ENCODE measurements around the gene APC.
A peak's percentile ranks its signal among the peaks of the same experiment; 100 is the strongest.
"Not testable (repeated sequence)": the region's sequence is repeated elsewhere in the genome, so short reads cannot be mapped to it uniquely, and the experiment has no call there.

APC gene

GRCh38 chr5:112857866-112858265 is 120.2 kb downstream of the APC start:
- no peak for DNase-seq (ENCODE audit: low read depth in 2 of 2)

GRCh38 chr5:112860571-112860928 is 122.9 kb downstream of the APC start:
- not testable (repeated sequence) for DNase-seq (ENCODE audit: low read depth in 2 of 2)

GRCh38 chr5:112860929-112861637 is 123.4 kb downstream of the APC start, which contains the start of gene SRP19:
Gene SRP19 (plus strand): TSS chr5:112861287. CDS start chr5:112861377, 90 bp downstream.
- DNase-seq (ENCODE audit: low read depth in 2 of 2) = peak; percentile 78 to 80

GRCh38 chr5:112861638-112861985 is 123.9 kb downstream of the APC start:
- no peak for DNase-seq (ENCODE audit: low read depth in 2 of 2)

- no peak for DNase-seq (ENCODE audit: low read depth in 2 of 2)
These were observed 124.4 kb downstream of the APC start for GRCh38 chr5:112862085-112862484.

GRCh38 chr5:112863549-112863948 is 125.9 kb downstream of the APC start:
- DNase-seq (ENCODE audit: low read depth in 2 of 2) = no peak

- DNase-seq (ENCODE audit: low read depth in 2 of 2) = no peak
These were observed 127.4 kb downstream of the APC start for GRCh38 chr5:112865128-112865527.

GRCh38 chr5:112866739-112867138 is 129.1 kb downstream of the APC start:
- DNase-seq (ENCODE audit: low read depth in 2 of 2) = no peak

GRCh38 chr5:112867411-112867810 is 129.7 kb downstream of the APC start:
- DNase-seq (ENCODE audit: low read depth in 2 of 2) = no peak

GRCh38 chr5:112869948-112870347 is 132.3 kb downstream of the APC start:
- no peak for DNase-seq (ENCODE audit: low read depth in 2 of 2)

GRCh38 chr5:112870966-112871365 is 133.3 kb downstream of the APC start:
- no peak for DNase-seq (ENCODE audit: low read depth in 2 of 2)

- no peak for DNase-seq (ENCODE audit: low read depth in 2 of 2)
These were observed 138.7 kb downstream of the APC start for GRCh38 chr5:112876362-112876761.

- no peak for DNase-seq (ENCODE audit: low read depth in 2 of 2)
These were observed 140.4 kb downstream of the APC start for GRCh38 chr5:112878101-112878500.

- DNase-seq (ENCODE audit: low read depth in 2 of 2) = peak in 1 of 2 donors; percentile 39
These were observed 141.1 kb downstream of the APC start for GRCh38 chr5:112878760-112879159.

- no peak for DNase-seq (ENCODE audit: low read depth in 2 of 2)
These were observed 142.7 kb downstream of the APC start for GRCh38 chr5:112880219-112880964.

GRCh38 chr5:112883192-112883591 is 145.5 kb downstream of the APC start:
- DNase-seq (ENCODE audit: low read depth in 2 of 2) = no peak

GRCh38 chr5:112885001-112885400 is 147.3 kb downstream of the APC start:
- DNase-seq (ENCODE audit: low read depth in 2 of 2) = no peak

- no peak for DNase-seq (ENCODE audit: low read depth in 2 of 2)
These were observed 149.3 kb downstream of the APC start for GRCh38 chr5:112886975-112887374.

- DNase-seq (ENCODE audit: low read depth in 2 of 2) = not testable (repeated sequence)
These were observed 154.4 kb downstream of the APC start for GRCh38 chr5:112892066-112892465.

GRCh38 chr5:112892776-112893175 is 155.1 kb downstream of the APC start:
- no peak for DNase-seq (ENCODE audit: low read depth in 2 of 2)

GRCh38 chr5:112895682-112896081 is 158.0 kb downstream of the APC start:
- DNase-seq (ENCODE audit: low read depth in 2 of 2) = no peak

Measured in stimulated activated CD4-positive, alpha-beta T cell treated with anti-CD3 and anti-CD28 coated beads, Interleukin-1b, Interleukin-23, amount 100 ng/mL, for 4 hours (primary cell).